ENCODE results near the gene ARL15. TPM values are rescaled to one million over a fixed set of nuclear protein-coding genes. Genes with fewer than 3 reads are reported as not detected.
A peak's percentile ranks its signal among the peaks of the same experiment; 100 is the strongest.

ARL15 gene
- total and polyA plus RNA-seq, 9 of the 15 experiments (the other 6 are each of a cell fraction or from before 2014, with no cell fraction given), result 18.5 to 80.4 (median 57.0) TPM

GRCh38 chr5:54301849-54302248 is 8.5 kb downstream of the ARL15 start:
- in situ Hi-C loops (cut with MboI), result loop anchor here (10.0 kb wide), 1 partner anchor 147 kb away; no protein-coding TSS in a partner anchor
- DNase-seq (ENCODE audit: extremely low read depth in 1 of 4, low spot score in 3 of 4) (no peak), FAIRE-seq (no peak), ATAC-seq (no peak)
- Histone ChIP-seq H3K36me3 (ENCODE audit: control insufficient read depth, insufficient read depth, low read length) (peaks cover 4% of the 10 kb centered on the region; the same call in 2 of the 3 replicates), H3K9ac (ENCODE audit: insufficient read depth in 1 of 2, low read depth in 2 of 2, low read length in 2 of 2) (no peak overlapping the region), H3K4me1 (replicated peaks in 1 of 2; ENCODE audit: control insufficient read depth in 2 of 2, insufficient read depth in 2 of 2, low read length in 2 of 2) (peaks cover 8 to 24% of the 10 kb centered on the region in 2 experiments), H3K4me3 (no peak overlapping the region), H3K4me2 (ENCODE audit: insufficient read depth, low read length) (no peak overlapping the region), H3K79me2 (ENCODE audit: control insufficient read depth, insufficient read depth, low read length) (peaks cover 98% of the 10 kb centered on the region), H3K27me3 (ENCODE audit: control insufficient read depth in 2 of 2, insufficient read depth in 2 of 2, low read length in 2 of 2) (no peaks in the 10 kb centered on the region), H4K20me1 (replicated peaks; ENCODE audit: control insufficient read depth, insufficient read depth, low read length) (peaks cover 27% of the 10 kb centered on the region), H2AFZ (ENCODE audit: low read depth, low read length) (no peak overlapping the region), H3K9me3 (replicated peaks; ENCODE audit: control insufficient read depth, insufficient read depth, low read depth, low read length) (no peaks in the 10 kb centered on the region), H3K9me1 (ENCODE audit: control insufficient read depth, insufficient read depth, low read length) (peaks cover 3% of the 10 kb centered on the region), H3K27ac (ENCODE audit: extremely low read depth, low read depth, low read length) (no peak overlapping the region)
- WGBS (ENCODE audit: insufficient coverage, low coverage, missing lambda C conversion rate), result 60% methylated on average over 1 of the region's 1 CpG
- no peak for TF ChIP-seq TFAP4 (CRISPR knock-in tag; IDR thresholded peaks at IDR 0.05; ENCODE audit: borderline replicate concordance)
- 0 out of 4 replicates have a peak, but pooled peaks of 1 of the 2 experiments have one; percentile 3 for TF ChIP-seq MAZ (CRISPR knock-in tag; conservative IDR thresholded peaks at IDR 0.05 in 1 of 2, IDR thresholded peaks at IDR 0.05 in 1 of 2)
- TF ChIP-seq ZNF592 (IDR thresholded peaks at IDR 0.05), result 0 out of 2 replicates have a peak, but pooled peaks have one; percentile 17
- ChIA-PET CTCF (ENCODE audit: low intra/inter-chr PET ratio) (no interaction called here), POLR2A (interaction anchor here (0.9 to 1.7 kb wide), 4 partner anchors 9 to 35 kb away, joined by 3 to 16 read pairs (median 6); partner anchors contain the start of gene ARL15)
- intact Hi-C loops (cut with micrococcal nuclease), result no loop called here
- BruUV-seq (replicated peaks), result no TSS peak

All from K562 (cell line).